Lung (tissue), 12 donors: ENCODE results near the gene FUT1. TPM values are rescaled to one million over a fixed set of nuclear protein-coding genes. Genes with fewer than 3 reads are reported as not detected.

ENCODE experiments used
- ATAC-seq: fragments of 200-7000 bp; cut with Tn5 transposase; one replicate; pipeline ENCODE4 v1.9.1; 2020; ENCODE audit warnings: moderate number of reproducible peaks; ENCODE audit not compliant: insufficient read depth, low FRiP score
- DNase-seq, 3 donors: peaks; one replicate each; pipeline ENCODE4 v3.0.0-alpha.2; 2013 to 2017
- H3K27ac ChIP-seq, 2 donors: one replicate each; pipeline ENCODE4 v1.5.1; 2013; ENCODE audit warnings: mild to moderate bottlenecking in 2 of 2, moderate library complexity in 2 of 2, control low read depth in 1 of 2, inconsistent platforms in 1 of 2, low read depth in 1 of 2, low read length in 1 of 2
- H3K27me3 ChIP-seq, 3 donors: one replicate each; pipeline ENCODE4 v1.5.1; 2013; ENCODE audit warnings: low read length in 2 of 3; ENCODE audit not compliant: control insufficient read depth in 3 of 3, insufficient read depth in 3 of 3
- H3K36me3 ChIP-seq, 4 donors: one replicate each; pipeline ENCODE4 v1.5.1; 2013; ENCODE audit warnings: low read length in 4 of 4, mild to moderate bottlenecking in 1 of 4, moderate library complexity in 1 of 4; ENCODE audit not compliant: control insufficient read depth in 4 of 4, insufficient read depth in 4 of 4
- H3K4me1 ChIP-seq, 5 donors: one replicate each; pipeline ENCODE4 v1.5.1; 2013; ENCODE audit warnings: low read length in 5 of 5, mild to moderate bottlenecking in 2 of 5, moderate library complexity in 1 of 5; ENCODE audit not compliant: control insufficient read depth in 5 of 5, insufficient read depth in 5 of 5
- H3K4me3 ChIP-seq: one replicate; pipeline ENCODE4 v1.5.1; 2013; ENCODE audit warnings: mild to moderate bottlenecking, control low read depth, moderate library complexity
- H3K9ac ChIP-seq, 2 donors: one replicate each; pipeline ENCODE4 v1.5.1; 2013; ENCODE audit warnings: low read length in 2 of 2, control low read depth in 1 of 2; ENCODE audit not compliant: insufficient read depth in 1 of 2
- H3K9me3 ChIP-seq, 4 donors: one replicate each; pipeline ENCODE4 v1.5.1; 2013; ENCODE audit warnings: low read length in 3 of 4, mild to moderate bottlenecking in 1 of 4, moderate library complexity in 1 of 4; ENCODE audit not compliant: control insufficient read depth in 4 of 4, insufficient read depth in 3 of 4
- WGBS, 2 donors: extraction: QIAGEN DNeasy Blood & Tissue Kit; methylation state at CpG; one replicate each; pipeline ENCODE4 v1.1.7; 2013; 5-methylcytosine and 5-hydroxymethylcytosine counted together
- polyA plus RNA-seq, 2 donors: library from polyadenylated mRNA; stranded (reverse); fragments of 200-250 nt; gene quantifications; one replicate each; pipeline ENCODE4 v1.2.1, GENCODE V29; 2013
- total RNA-seq, 2 donors: library from RNA; depleted of rRNA in 1 of 2; stranded (reverse); fragments of >200 nt in 1 of 2; gene quantifications; one replicate each; pipeline ENCODE4 v1.2.1, GENCODE V29; 2014 to 2021
- TF ChIP-seq, protein P1 (sequence below): IDR thresholded peaks from 2 replicates; pipeline ENCODE4 v1.5.1; 2012; ENCODE audit warnings: mild to moderate bottlenecking; ENCODE audit errors: control extremely low read depth, extremely low read depth
- donor health status: control.
- donor health status: control.
- donor health status: Bipolar disorder and iron deficiency.
- donor health status: healthy.
- donor health status: DM: yes; HTN: yes; CAD: no.

Gene FUT1
- total and polyA plus RNA-seq, 4 donors, result 5.1 to 12.4 (median 7.1) TPM

DNA sequence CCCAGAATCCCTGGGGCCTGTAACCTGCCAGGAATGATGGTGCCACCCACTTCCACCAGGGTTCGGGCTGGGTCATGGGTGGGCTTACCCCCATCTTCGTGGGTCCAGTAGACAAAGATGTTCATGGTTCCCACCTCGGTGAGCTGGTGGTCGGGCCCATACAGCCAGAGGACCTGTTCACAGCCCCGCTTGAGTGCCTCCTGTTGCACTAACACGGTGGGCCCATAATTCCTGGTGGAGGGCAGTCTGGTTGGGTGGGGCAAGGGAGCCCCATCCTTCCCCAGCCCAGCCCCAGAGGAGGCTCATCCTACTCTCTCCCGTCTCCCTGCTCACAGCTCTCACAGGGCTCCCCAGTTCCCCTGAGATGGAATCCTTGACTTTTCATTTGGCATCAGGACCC, 44.7 kb upstream of the FUT1 start:
- Histone ChIP-seq H3K27ac (no peak overlapping the region), H3K9ac (no peak overlapping the region), H3K27me3 (no peaks in the 10 kb centered on the region), H3K4me3 (no peak overlapping the region), H3K9me3 (no peaks in the 10 kb centered on the region), H3K36me3 (peaks cover 0 to 6% (median 0%) of the 10 kb centered on the region in 4 donors), H3K4me1 (peaks cover 0 to 12% (median 3%) of the 10 kb centered on the region in 5 donors)
- ATAC-seq (no peak), DNase-seq (no peak)
- TF ChIP-seq, protein P1, sequence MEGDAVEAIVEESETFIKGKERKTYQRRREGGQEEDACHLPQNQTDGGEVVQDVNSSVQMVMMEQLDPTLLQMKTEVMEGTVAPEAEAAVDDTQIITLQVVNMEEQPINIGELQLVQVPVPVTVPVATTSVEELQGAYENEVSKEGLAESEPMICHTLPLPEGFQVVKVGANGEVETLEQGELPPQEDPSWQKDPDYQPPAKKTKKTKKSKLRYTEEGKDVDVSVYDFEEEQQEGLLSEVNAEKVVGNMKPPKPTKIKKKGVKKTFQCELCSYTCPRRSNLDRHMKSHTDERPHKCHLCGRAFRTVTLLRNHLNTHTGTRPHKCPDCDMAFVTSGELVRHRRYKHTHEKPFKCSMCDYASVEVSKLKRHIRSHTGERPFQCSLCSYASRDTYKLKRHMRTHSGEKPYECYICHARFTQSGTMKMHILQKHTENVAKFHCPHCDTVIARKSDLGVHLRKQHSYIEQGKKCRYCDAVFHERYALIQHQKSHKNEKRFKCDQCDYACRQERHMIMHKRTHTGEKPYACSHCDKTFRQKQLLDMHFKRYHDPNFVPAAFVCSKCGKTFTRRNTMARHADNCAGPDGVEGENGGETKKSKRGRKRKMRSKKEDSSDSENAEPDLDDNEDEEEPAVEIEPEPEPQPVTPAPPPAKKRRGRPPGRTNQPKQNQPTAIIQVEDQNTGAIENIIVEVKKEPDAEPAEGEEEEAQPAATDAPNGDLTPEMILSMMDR, result no peak
- 84 to 90% methylated on average over 7 of the region's 7 CpGs for WGBS, 2 donors

DNA sequence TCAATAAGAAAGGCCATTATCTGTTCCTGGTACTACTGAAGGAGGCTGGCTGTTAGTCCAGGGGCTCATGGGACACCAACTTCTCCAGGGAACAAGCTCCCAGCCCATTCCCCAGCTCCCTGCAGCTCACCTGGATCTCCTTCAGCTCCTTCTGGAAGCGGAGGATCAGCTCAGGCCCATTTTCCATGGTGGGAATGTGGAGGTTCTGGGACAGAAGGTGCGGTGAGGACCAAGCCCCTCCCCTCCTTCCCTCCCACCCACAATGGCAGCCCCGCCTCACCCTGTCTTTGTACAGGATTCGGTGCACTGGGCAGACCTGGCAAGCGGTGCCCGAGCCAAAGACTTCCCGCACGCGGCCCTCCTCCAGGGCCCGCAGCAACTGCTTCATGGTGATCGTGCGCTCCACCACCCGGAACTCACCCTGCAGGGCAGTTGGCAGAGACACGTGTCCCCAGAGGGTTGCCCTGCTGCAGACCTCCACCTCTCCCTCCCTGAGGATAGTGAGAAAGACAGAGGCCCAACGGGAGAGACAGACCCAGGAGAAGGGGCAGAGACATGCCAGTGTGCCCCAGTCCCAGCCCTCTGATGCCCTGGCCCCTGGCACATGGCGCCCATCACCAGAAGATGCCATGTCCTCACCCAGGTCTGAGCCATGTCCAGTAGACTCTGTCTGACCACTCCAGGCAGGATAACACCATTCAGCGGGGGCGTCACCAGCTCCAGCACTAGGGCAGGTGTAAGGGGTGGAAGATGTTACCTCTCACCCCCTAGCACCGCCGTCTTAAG, 44.0 kb upstream of the FUT1 start:
- Histone ChIP-seq H3K9me3 (no peaks in the 10 kb centered on the region), H3K27me3 (no peaks in the 10 kb centered on the region), H3K4me1 (peaks cover 0 to 12% (median 3%) of the 10 kb centered on the region in 5 donors), H3K36me3 (peaks cover 0 to 6% (median 0%) of the 10 kb centered on the region in 4 donors), H3K9ac (no peak overlapping the region), H3K4me3 (no peak overlapping the region), H3K27ac (peak overlapping the region in 1 of 2 donors; percentile 58)
- TF ChIP-seq, protein P1, result no peak
- 92 to 93% methylated on average over 20 of the region's 20 CpGs for WGBS, 2 donors
- ATAC-seq (no peak), DNase-seq (no peak)

DNA sequence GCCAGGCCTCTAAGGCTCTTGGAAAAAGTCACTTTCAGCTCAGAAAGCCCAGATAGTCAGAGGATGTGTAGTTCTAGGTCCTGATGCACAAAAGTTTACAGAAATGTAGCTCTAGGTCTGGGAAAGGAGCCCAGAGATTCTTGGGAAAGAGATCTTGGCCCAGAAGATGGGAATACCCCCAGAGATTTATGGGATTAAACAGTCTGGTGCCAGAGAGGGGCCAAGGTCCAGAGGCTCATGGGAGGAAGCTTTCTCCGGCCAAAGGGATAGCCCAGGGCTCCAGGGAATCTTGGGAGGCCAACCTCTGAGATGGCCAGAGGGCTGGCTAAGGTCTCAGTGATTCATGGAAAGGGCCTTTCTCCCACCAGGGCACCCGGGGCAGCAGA, 43.2 kb upstream of the FUT1 start:
- Histone ChIP-seq H3K36me3 (peaks cover 0 to 3% (median 0%) of the 10 kb centered on the region in 4 donors), H3K9me3 (no peaks in the 10 kb centered on the region), H3K9ac (peak overlapping the region; percentile 25 to 47), H3K27ac (peak overlapping the region; percentile 35 to 36), H3K4me1 (peaks cover 0 to 12% (median 3%) of the 10 kb centered on the region in 5 donors), H3K27me3 (no peaks in the 10 kb centered on the region), H3K4me3 (no peak overlapping the region)
- WGBS, 2 donors, result 71 to 81% methylated on average over 2 of the region's 2 CpGs
- ATAC-seq (no peak), DNase-seq (no peak)
- TF ChIP-seq, protein P1, result no peak
